Peyer's patch (tissue), 4 donors: Measurements from ENCODE around the gene MOB4.

ENCODE experiments used
- CTCF ChIP-seq, 6 experiments: fragments of 450-650 bp in 4 of 6; fragments of 200-600 bp in 2 of 6; sonication (generic) in 1 of 6; IDR thresholded peaks; one replicate each; pipeline ENCODE4 v1.5.1; 2017 to 2019; ENCODE audit warnings: antibody characterized with exemption in 6 of 6, mild to moderate bottlenecking in 3 of 6, moderate library complexity in 1 of 6
- POLR2A ChIP-seq, 2 donors: fragments of 450-650 bp; IDR thresholded peaks; one replicate each; pipeline ENCODE4 v1.5.1; 2017; ENCODE audit warnings: antibody characterized with exemption in 2 of 2, mild to moderate bottlenecking in 2 of 2, moderate library complexity in 2 of 2

- TF ChIP-seq CTCF (IDR thresholded peaks at IDR 0.05) (no peak), POLR2A (IDR thresholded peaks at IDR 0.05) (no peak)
Measured at GRCh38 chr2:197513915-197514314, 2.0 kb upstream of the MOB4 start.
